Esophagus muscularis mucosa (tissue), 4 donors: ENCODE data around the gene CREB3L4. TPM values are rescaled to one million over a fixed set of nuclear protein-coding genes. Genes with fewer than 3 reads are reported as not detected.

ENCODE experiments used
- DNase-seq: peaks from one replicate; pipeline ENCODE4 v3.0.0-alpha.2; 2017; ENCODE audit errors: extremely low spot score
- H3K27ac ChIP-seq, 4 donors: fragments of 200-600 bp; sonication (generic); replicated peaks in 1 of 4; 1 replicate in 3 of 4; 2 replicates in 1 of 4; pipeline ENCODE4 v1.5.1; 2016 to 2019; ENCODE audit warnings: mild to moderate bottlenecking in 1 of 4
- H3K27me3 ChIP-seq, 4 donors: fragments of 200-600 bp; sonication (generic); one replicate each; pipeline versions ENCODE4 v1.5.1 to v1.6.0; 2016 to 2019
- H3K36me3 ChIP-seq, 4 donors: fragments of 200-600 bp; sonication (generic); one replicate each; pipeline ENCODE4 v1.5.1; 2016 to 2019
- H3K4me1 ChIP-seq, 4 donors: fragments of 200-600 bp; sonication (generic); one replicate each; pipeline ENCODE4 v1.5.1; 2016 to 2019
- H3K4me3 ChIP-seq, 4 donors: fragments of 200-600 bp; sonication (generic); 1 replicate in 2 of 4; 2 replicates in 2 of 4; pipeline ENCODE4 v1.5.1; 2016 to 2019; ENCODE audit warnings: mild to moderate bottlenecking in 4 of 4, moderate library complexity in 1 of 4
- H3K9me3 ChIP-seq, 4 donors: fragments of 200-600 bp; sonication (generic); 1 replicate in 3 of 4; 2 replicates in 1 of 4; pipeline ENCODE4 v1.5.1; 2016 to 2019
- EP300 ChIP-seq: sonication (generic); formaldehyde crosslinking; IDR thresholded peaks from one replicate; pipeline ENCODE4 v1.6.1; 2017; ENCODE audit warnings: antibody characterized with exemption
- POLR2A ChIP-seq: fragments of 450-650 bp; IDR thresholded peaks from one replicate; pipeline ENCODE4 v1.6.1; 2017; ENCODE audit warnings: antibody characterized with exemption, moderate library complexity, mild to moderate bottlenecking, low read depth
- POLR2AphosphoS5 ChIP-seq, 2 donors: sonication (generic); formaldehyde crosslinking; IDR thresholded peaks; one replicate each; pipeline ENCODE4 v1.6.1; 2017; ENCODE audit warnings: antibody characterized with exemption in 2 of 2
- WGBS: methylation state at CpG from one replicate; pipeline ENCODE4 v1.1.5; 2018; 5-methylcytosine and 5-hydroxymethylcytosine counted together
- intact Hi-C: fragments of 100-400 bp; cut with DNase I; formaldehyde crosslinking; loops from one replicate; pipeline ENCODE4 v1.15.1; 2023
- total RNA-seq, 4 donors: library from RNA; depleted of rRNA; stranded (reverse); fragments of >200 nt; gene quantifications; one replicate each; pipeline versions ENCODE4 v1.1.0 to v1.2.1, GENCODE V29; 2016
- TF ChIP-seq, protein P1 (sequence below), 3 experiments: fragments of 200-600 bp in 2 of 3; fragments of 450-650 bp in 1 of 3; sonication (generic) in 2 of 3; IDR thresholded peaks; one replicate each; pipeline ENCODE4 v1.5.1; 2017 to 2019; ENCODE audit warnings: antibody characterized with exemption in 3 of 3, mild to moderate bottlenecking in 2 of 3, moderate library complexity in 1 of 3

CREB3L4 gene
- total RNA-seq, 4 donors from 2014 or later: 2.9 to 7.6 (median 6.8) TPM

- intact Hi-C loops: no loop called here
- Histone ChIP-seq H3K4me1 (peaks cover 22 to 44% (median 42%) of the 10 kb centered on the region in 4 donors), H3K36me3 (peaks cover 0 to 7% (median 6%) of the 10 kb centered on the region in 4 donors), H3K27me3 (no peaks in the 10 kb centered on the region), H3K4me3 (peak overlapping the region; percentile 57 to 69 (median 66)), H3K27ac (peak overlapping the region in 3 of 4 donors; percentile 89 to 92 (median 90)), H3K9me3 (no peaks in the 10 kb centered on the region)
- DNase-seq: no peak
- 7% methylated on average over 12 of the region's 13 CpGs for WGBS
- TF ChIP-seq EP300: no peak
- no peak for TF ChIP-seq POLR2AphosphoS5 (IDR thresholded peaks at IDR 0.05)
- TF ChIP-seq, protein P1, sequence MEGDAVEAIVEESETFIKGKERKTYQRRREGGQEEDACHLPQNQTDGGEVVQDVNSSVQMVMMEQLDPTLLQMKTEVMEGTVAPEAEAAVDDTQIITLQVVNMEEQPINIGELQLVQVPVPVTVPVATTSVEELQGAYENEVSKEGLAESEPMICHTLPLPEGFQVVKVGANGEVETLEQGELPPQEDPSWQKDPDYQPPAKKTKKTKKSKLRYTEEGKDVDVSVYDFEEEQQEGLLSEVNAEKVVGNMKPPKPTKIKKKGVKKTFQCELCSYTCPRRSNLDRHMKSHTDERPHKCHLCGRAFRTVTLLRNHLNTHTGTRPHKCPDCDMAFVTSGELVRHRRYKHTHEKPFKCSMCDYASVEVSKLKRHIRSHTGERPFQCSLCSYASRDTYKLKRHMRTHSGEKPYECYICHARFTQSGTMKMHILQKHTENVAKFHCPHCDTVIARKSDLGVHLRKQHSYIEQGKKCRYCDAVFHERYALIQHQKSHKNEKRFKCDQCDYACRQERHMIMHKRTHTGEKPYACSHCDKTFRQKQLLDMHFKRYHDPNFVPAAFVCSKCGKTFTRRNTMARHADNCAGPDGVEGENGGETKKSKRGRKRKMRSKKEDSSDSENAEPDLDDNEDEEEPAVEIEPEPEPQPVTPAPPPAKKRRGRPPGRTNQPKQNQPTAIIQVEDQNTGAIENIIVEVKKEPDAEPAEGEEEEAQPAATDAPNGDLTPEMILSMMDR (IDR thresholded peaks at IDR 0.05): no peak
- no peak for TF ChIP-seq POLR2A
These were observed 706 bp downstream of the CREB3L4 start for GRCh38 chr1:153968408-153968807.

- intact Hi-C loops: no loop called here
- peaks cover 22 to 41% (median 39%) of the 10 kb centered on the region in 4 donors for H3K4me1 ChIP-seq
- H3K36me3 ChIP-seq: peaks cover 5 to 12% (median 11%) of the 10 kb centered on the region in 4 donors
- no peaks in the 10 kb centered on the region for H3K27me3 ChIP-seq
- 94% methylated on average over 2 of the region's 2 CpGs for WGBS
- H3K27ac ChIP-seq: no peak overlapping the region
- DNase-seq: no peak
- no peak overlapping the region for H3K4me3 ChIP-seq
- TF ChIP-seq EP300 (no peak), POLR2AphosphoS5 (IDR thresholded peaks at IDR 0.05) (no peak), POLR2A (no peak)
- TF ChIP-seq, protein P1 (IDR thresholded peaks at IDR 0.05): no peak
- no peaks in the 10 kb centered on the region for H3K9me3 ChIP-seq
These were observed 1.3 kb downstream of the CREB3L4 start for GRCh38 chr1:153968972-153969371.

- no peak for DNase-seq
These were observed 2.6 kb downstream of the CREB3L4 start for GRCh38 chr1:153970346-153970745.

GRCh38 chr1:153973071-153973470 is 5.4 kb downstream of the CREB3L4 start:
- Histone ChIP-seq H3K9me3 (no peaks in the 10 kb centered on the region), H3K4me1 (peaks cover 18 to 35% (median 28%) of the 10 kb centered on the region in 4 donors), H3K36me3 (peaks cover 17 to 36% (median 32%) of the 10 kb centered on the region in 4 donors), H3K4me3 (no peak overlapping the region), H3K27ac (no peak overlapping the region), H3K27me3 (no peaks in the 10 kb centered on the region)
- DNase-seq: no peak
- intact Hi-C loops: no loop called here
- TF ChIP-seq POLR2AphosphoS5 (IDR thresholded peaks at IDR 0.05) (no peak), POLR2A (no peak), EP300 (no peak)
- TF ChIP-seq, protein P1 (IDR thresholded peaks at IDR 0.05): no peak
- 85% methylated on average over 3 of the region's 3 CpGs for WGBS

More at GRCh38 chr1:153970346-153970745, 2.6 kb downstream of the CREB3L4 start:
- Histone ChIP-seq H3K27me3 (no peaks in the 10 kb centered on the region), H3K4me3 (no peak overlapping the region), H3K27ac (no peak overlapping the region), H3K9me3 (no peaks in the 10 kb centered on the region), H3K4me1 (peaks cover 13 to 33% (median 29%) of the 10 kb centered on the region in 4 donors), H3K36me3 (peaks cover 17 to 26% (median 24%) of the 10 kb centered on the region in 4 donors)
- whole genome bisulfite sequencing: 78% methylated on average over 2 of the region's 2 CpGs
- intact Hi-C loops: no loop called here
- no peak for TF ChIP-seq EP300
- TF ChIP-seq, protein P1 (IDR thresholded peaks at IDR 0.05): no peak
- no peak for TF ChIP-seq POLR2AphosphoS5 (IDR thresholded peaks at IDR 0.05)

- peaks cover 17 to 36% (median 32%) of the 10 kb centered on the region in 4 donors for H3K36me3 ChIP-seq
- no peaks in the 10 kb centered on the region for H3K27me3 ChIP-seq
- H3K4me1 ChIP-seq: peaks cover 19 to 35% (median 28%) of the 10 kb centered on the region in 4 donors
- H3K4me3 ChIP-seq: no peak overlapping the region
- TF ChIP-seq, protein P1 (IDR thresholded peaks at IDR 0.05): no peak
- TF ChIP-seq EP300: no peak
- no peak for TF ChIP-seq POLR2AphosphoS5 (IDR thresholded peaks at IDR 0.05)
- TF ChIP-seq POLR2A: no peak
- intact Hi-C loops: no loop called here
- WGBS: 76% methylated on average over 7 of the region's 7 CpGs
- DNase-seq: no peak
- H3K9me3 ChIP-seq: no peaks in the 10 kb centered on the region
- no peak overlapping the region for H3K27ac ChIP-seq
These were observed 5.8 kb downstream of the CREB3L4 start for GRCh38 chr1:153973525-153973924.
